HG03565 (cell line): ENCODE measurements around the gene IL21R.

ENCODE experiments used
- ATAC-seq: cut with Tn5 transposase; IDR thresholded peaks from one replicate; pipeline ENCODE4 v1.9.1; 2021; ENCODE audit warnings: mild to moderate bottlenecking, moderate library complexity; ENCODE audit not compliant: unreplicated experiment

IL21R gene

DNA sequence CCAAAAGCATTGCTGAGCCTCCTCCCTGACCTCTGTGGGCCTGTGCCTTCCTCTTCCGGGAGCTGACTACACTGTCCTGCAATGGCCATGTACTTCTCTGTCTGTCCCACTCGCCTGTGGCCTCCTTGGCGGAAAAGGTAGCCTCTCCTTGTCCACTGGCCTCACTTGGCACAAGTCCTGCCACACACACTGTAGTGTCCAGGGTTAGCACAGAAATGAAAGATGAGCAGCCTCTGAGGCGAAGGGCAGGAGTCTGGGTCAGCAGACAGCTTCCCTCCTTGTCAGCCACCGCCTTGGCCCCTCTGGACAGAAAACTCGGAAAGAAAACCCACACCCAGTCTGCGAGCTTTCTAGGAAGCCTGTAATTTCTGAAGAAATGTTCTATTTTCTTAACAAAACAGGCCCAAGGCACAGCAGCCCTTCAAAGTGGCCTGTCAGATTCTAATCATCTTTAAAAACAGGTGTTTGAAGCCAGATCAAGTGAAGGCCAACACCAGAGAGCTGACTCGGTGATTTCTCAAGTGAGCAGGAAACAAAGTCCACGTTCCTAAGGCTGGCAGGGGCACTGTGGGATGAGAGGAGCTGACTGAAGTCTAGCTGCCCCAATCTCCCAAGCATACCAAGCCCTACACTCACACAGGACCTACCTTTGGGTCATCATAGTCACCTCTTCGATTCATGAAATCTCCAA, 80.6 kb downstream of the IL21R start:
- no peak for ATAC-seq

DNA sequence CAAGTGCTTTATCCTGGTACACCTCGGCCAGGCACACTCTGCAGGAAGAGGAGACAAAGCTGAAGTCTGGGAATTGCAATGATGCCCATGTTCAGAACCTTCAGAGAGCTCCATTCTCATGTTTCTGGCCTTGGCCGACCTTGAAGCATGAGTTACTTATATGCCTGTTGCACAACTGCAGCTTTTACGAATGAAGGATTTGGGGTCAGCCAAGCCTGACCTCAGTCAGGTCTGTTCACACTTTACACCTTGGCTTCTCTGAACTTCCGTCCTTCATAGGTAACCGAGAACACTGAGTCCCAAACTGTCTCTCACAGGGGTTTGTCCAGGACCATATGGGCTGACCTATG, 81.1 kb downstream of the IL21R start:
- no peak for ATAC-seq

DNA sequence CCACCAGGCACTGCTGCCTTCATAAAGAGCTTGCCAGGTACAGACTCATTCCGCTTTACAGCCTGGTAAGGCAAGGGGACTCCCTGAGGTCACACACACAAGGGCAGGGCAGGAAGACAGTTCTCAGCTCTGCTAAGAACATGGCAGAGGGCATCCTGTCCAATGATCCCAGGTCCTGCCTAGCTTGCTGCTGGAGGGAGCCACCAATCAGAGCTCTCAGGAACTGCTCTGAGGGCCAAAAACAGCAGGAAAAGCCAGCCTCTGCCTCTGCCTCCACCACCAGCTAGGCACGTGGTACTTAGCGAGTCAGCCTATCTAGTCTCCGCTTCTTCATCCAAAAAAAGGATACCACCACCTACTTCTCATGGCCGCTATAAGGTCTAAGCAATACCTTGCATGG, 81.7 kb downstream of the IL21R start:
- no peak for ATAC-seq

DNA sequence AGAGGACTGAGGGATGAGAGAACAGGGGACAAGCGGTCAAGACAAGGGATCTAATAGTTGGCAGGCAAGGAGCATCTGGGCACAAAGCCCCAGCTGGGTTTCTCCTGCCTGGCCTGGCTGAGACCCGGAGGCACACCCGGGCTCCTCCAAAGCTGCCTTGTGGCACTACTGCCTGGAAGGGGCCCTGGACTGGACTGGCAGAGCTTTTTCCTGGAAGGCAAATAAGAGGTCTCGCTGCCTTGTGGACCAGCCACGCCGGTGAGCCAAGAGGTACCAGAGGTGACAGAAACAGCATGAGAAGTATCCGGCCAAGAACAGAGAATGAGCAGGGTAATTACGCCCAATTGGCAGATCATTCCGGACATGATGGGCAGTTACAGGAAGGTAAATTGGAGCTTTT, 83.2 kb downstream of the IL21R start:
- ATAC-seq, result no peak

DNA sequence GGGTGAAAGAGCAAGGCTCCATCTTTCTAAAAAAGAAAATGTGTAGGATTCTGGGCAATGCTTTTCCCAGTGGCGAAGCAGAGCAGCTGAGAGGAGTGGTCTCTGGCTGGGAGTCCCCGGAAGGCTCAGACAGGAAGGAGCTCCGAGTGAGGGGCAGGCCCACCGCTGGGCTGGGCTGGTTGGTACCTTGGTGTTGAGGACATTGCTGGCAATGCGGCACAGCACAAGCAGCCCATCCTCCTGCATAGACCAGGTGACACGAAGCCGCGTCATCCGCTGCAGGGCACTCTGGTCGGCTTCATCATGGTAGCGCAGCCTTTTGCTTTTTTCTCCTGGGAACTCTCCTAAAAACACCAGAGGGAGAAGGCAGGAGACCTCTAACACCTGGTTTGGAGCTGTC, 83.8 kb downstream of the IL21R start:
- ATAC-seq, result no peak

DNA sequence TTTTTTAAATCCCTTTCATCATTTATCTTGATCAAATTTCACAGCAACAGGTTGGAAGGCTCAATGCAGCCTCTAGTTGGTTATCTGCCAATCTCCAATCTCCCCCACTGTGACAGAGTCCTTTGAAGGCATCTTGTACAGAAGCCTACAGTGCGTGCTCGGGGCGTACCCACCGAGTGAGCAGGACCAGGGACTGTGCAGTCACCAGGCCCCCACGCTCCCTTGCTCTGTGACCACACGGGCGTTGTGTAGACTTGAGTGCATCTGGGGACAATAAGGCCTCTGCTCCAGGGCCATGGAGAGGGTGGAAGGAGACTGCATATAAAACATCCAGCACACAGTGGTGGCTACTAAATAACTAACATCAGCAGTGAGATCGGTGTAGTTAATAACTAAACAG, 84.4 kb downstream of the IL21R start:
- ATAC-seq, result no peak

DNA sequence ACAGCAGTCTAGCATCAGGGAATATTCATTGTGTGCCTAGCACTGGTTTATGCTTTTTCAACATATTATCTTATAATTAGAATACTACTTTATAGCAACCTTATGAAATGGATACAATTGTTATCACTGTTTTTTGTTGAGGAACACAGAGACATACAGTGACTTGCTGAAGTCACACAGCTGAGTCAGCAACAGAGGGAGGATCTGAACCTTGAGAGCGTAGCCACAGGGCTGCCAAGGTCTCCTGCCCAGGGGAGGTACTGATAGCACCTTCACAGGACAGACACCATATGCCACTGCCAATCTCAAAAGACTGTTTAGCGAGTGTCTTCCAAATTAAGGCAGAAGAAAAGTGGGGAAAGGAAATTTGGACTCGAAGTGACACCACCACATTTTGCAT, 84.8 kb downstream of the IL21R start:
- ATAC-seq, result no peak

DNA sequence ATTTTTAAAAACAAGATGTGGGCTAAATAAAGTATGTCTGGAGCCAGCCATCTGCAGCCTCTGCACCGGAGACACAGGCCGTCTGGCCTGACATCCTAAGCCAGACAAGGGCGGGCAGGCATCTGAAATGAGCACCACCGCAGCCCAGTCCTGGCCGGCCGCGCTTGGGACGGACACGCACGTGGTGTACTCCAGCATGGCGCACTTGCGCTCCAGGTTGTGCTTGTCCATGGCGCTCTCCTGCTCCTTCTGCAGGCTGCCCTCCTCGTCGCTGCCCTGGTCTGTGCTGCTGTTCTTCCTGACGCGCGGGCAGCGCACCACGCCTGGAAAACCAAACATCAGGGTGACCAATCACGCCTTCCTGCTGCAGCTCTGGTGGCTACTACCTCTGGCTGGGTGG, 87.4 kb downstream of the IL21R start:
- no peak for ATAC-seq

DNA sequence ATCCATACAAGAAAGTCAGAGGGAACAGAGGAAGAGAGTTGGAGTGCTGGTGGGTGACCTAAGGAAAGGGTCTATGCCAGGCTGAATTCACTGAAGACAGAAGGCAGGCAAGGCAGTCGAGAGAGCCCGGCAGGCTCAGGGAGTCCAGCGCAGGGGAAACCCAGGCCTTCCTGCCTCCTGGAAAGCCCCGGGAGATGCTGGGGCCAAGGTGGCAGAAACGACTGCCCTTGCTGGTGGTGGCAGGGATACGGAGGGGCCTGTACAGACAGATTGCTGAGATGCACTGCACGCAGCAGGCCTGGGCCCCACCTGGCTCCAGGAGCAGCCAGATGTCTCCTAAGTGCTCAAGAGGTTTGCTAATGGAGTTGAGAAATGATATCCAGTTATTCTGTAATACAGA, 87.9 kb downstream of the IL21R start:
- ATAC-seq, result no peak

DNA sequence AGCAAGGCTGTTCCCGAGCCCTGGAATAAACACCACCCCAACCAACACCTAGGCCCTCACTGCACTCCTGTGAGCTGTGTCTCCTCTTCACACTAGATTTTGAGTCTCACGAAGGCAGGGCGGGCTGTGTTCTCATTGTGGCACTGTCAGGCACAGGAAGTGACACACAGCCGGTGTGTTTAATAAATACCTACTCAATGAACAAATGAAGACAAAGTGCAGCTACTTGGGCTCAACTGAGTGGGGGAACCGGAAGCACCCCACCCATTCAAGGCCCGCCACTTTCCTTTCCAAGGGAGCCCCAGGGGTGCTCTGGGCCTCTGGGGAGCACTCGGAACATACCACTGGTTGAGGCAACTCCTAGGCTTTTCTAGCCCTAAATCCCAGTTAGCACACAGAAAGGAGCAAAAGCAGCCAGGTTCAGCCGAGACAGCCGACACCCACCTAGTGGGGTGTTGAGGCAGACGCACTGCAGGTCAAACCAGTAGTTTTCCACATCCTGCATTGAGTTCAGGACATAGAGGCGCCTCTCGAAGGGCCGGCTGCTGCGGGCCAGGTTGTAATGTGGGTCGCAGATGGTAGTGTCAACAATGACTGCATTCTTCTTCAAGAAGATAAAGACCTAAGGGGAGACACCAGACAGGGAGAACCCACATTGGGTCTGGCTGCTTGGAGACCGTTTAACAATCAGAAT, 90.1 kb downstream of the IL21R start:
- ATAC-seq, result no peak

DNA sequence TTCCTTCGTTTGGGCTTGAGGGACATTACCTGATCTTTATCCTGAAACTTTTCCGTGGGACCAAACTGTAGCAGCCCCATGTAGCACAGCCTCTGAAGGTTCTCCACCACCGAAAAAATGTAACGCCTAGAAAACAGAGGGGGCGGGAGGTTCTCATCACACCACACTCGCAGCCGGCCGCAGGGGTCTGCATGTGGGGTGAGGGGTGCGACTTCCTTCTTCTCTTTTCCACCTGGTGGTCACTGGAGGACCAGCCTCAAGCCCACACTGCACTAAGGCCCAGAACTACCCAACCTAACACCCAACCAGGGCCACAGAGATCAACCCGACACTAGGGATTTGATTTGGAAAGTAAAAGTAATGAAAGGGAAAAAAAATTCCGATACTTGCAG, 90.6 kb downstream of the IL21R start:
- no peak for ATAC-seq

DNA sequence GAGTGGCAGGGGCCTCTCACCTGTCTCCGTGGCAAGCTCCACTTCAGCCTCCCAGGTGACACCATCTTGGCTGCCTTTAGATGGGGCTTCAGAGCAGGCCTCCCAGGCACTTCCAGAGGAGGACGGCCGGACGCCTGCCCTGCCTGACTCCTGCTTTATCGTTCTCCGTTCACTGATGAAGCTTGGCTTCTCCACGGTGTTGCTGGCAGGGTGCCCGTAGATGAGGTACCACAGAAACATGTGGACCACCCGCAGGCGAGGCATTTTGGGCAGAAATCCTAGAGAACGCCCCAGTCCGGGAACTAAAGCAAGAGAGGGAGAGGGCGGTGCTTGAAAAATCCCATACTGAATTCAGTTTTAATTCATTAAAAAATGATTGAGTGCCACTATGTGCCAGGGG, 93.2 kb downstream of the IL21R start:
- no peak for ATAC-seq

DNA sequence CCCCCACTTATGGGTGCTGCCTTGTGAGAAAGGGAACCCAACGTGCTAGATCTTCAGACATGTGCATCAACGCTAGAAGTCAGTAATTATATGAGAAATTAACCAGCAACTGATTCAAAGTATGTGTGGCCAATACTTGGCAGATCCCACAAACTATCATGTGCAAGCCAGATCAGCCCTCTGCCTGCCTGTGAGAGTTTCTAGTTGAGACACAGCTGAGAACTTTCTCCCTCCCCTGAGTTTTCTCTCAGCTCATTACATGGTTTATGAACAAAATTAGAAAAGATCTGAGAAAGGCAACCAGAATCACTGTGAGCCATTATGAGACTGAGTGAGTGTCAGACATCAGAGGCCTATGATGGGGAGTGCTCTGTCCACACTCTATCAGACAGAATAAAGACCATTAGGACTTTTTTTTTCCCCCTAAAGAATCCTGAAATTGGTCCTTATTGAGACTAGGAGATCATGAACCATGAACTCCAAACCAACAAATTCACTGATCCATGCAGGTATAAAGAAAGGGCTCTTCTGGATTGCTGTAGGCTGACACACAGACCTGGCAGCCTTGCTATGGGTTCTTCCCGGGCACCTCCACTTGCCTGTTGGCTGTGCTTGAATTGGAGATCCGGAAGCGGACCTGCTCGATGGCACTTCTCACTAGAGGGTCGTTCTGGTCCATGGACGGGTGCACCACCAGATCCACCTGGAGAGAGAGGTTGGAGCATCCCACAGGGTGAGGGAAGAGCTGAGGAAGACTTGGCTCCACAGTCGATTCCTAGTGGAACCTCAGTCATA, 96.3 kb downstream of the IL21R start:
- no peak for ATAC-seq

DNA sequence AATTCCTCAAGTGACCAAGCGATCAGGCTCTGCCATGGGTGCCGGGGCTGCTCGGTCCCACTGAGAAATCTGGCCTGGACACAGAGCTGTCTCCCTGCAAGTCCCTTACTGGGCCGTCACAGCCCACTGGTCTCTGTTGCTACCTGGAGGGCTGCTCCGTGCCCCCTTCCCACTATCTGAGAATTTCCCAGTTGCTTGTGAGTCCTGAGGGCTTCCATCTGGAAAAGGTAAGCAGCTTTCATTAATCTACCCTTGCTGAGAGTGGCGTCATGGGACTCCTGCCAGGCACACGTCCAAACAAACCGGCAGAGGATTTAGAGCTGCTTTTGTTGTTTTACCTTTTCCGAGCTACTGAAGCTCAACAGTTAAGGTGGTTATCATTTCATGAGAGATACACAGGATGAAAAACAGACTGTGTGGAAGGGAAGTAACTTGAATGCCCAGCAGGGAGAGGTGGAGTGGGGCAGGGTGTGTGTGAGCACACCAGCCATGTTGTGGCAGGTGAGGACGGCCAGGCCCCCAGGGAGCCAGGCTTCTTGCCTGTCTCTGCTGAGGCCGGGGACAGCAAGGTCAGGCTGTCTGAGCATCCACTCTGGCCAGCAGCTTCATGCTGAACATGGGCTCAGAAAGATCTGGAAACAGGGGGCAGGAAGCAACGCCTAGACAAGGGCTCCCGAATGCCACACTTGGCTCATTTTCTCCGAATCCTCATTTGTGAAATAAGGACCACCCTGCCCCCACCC, 97.1 kb downstream of the IL21R start:
- ATAC-seq, result no peak

DNA sequence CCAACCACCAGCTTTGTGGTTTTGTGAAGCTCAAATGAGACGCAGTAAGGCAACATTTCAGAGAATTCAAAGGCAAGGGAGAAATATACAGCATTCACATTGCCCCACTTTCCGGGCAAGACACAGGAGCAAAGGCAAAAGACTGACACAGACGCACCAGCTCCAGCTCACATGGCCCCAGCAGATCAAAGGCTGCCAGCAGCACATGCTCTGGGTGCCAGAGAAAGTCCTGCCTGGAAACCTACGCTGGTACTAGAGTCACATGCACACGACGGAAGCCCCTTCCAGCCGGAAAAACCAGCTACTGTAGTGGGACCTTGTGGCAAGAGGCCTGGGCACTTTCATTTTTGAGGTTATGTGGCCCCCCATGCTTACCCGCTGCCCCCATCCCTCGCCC, 97.7 kb downstream of the IL21R start:
- no peak for ATAC-seq

DNA sequence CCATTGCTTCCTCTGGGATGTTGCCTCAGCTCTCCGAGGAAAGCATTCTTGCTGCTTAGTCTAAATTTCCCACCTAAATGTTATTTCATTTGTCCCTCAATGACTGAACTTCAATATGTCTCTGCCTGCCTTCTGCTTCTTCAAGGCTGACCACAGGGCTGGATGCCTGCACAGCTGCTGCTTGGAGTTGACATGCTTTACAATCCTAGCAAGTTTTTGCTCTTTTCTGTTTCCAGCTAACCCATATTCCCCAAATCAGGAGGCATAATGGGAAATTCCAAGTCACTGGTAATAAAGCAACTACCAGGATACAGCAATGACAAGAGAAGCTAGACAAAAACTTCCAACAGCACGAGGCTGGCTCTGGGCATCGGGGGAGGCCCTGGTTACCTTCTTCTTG, 98.8 kb downstream of the IL21R start:
- no peak for ATAC-seq
